Uterus (tissue), 2 donors: Measurements from ENCODE around the gene FSHR.

ENCODE experiments used
- POLR2A ChIP-seq, 2 donors: fragments of 450-650 bp; IDR thresholded peaks; one replicate each; pipeline ENCODE4 v1.6.1; 2016; ENCODE audit warnings: antibody characterized with exemption in 2 of 2, mild to moderate bottlenecking in 1 of 2, moderate library complexity in 1 of 2
- TF ChIP-seq, protein P1 (sequence below), 4 experiments: fragments of 200-600 bp in 2 of 4; fragments of 450-650 bp in 2 of 4; sonication (generic) in 2 of 4; IDR thresholded peaks; one replicate each; pipeline ENCODE4 v1.5.1; 2016 to 2019; ENCODE audit warnings: antibody characterized with exemption in 4 of 4, mild to moderate bottlenecking in 2 of 4, moderate library complexity in 1 of 4

DNA sequence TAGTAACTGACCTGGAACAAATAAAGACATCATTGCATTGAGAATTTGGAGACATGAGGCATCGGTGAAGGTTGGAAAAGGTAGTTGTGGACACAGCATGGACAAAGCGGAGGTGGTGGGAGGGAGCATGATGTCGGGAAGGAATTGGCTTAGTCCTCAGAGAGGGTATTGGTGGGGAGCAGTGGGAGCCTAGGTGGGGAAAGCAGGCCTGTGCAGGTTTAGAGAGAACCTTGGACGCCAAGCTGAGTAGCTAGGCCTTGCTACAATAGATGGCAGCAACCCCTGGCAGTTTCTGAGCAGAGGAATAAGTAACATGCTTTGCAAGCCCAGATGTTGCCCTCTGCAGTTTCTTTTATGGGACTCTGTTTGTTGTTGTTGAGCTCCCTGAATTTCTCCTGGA is 221.6 kb downstream of the FSHR start:
- TF ChIP-seq, protein P1, sequence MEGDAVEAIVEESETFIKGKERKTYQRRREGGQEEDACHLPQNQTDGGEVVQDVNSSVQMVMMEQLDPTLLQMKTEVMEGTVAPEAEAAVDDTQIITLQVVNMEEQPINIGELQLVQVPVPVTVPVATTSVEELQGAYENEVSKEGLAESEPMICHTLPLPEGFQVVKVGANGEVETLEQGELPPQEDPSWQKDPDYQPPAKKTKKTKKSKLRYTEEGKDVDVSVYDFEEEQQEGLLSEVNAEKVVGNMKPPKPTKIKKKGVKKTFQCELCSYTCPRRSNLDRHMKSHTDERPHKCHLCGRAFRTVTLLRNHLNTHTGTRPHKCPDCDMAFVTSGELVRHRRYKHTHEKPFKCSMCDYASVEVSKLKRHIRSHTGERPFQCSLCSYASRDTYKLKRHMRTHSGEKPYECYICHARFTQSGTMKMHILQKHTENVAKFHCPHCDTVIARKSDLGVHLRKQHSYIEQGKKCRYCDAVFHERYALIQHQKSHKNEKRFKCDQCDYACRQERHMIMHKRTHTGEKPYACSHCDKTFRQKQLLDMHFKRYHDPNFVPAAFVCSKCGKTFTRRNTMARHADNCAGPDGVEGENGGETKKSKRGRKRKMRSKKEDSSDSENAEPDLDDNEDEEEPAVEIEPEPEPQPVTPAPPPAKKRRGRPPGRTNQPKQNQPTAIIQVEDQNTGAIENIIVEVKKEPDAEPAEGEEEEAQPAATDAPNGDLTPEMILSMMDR (IDR thresholded peaks at IDR 0.05) = no peak
- TF ChIP-seq POLR2A (IDR thresholded peaks at IDR 0.05) = no peak
